ENCODE data around the gene IFNL1. TPM values are rescaled to one million over a fixed set of nuclear protein-coding genes. Genes with fewer than 3 reads are reported as not detected.
A peak's percentile ranks its signal among the peaks of the same experiment; 100 is the strongest.
"Not testable (repeated sequence)": the region's sequence is repeated elsewhere in the genome, so short reads cannot be mapped to it uniquely, and the experiment has no call there.

IFNL1 gene
- total and polyA plus RNA-seq, 2 experiments from 2014 or later = not detected

DNA sequence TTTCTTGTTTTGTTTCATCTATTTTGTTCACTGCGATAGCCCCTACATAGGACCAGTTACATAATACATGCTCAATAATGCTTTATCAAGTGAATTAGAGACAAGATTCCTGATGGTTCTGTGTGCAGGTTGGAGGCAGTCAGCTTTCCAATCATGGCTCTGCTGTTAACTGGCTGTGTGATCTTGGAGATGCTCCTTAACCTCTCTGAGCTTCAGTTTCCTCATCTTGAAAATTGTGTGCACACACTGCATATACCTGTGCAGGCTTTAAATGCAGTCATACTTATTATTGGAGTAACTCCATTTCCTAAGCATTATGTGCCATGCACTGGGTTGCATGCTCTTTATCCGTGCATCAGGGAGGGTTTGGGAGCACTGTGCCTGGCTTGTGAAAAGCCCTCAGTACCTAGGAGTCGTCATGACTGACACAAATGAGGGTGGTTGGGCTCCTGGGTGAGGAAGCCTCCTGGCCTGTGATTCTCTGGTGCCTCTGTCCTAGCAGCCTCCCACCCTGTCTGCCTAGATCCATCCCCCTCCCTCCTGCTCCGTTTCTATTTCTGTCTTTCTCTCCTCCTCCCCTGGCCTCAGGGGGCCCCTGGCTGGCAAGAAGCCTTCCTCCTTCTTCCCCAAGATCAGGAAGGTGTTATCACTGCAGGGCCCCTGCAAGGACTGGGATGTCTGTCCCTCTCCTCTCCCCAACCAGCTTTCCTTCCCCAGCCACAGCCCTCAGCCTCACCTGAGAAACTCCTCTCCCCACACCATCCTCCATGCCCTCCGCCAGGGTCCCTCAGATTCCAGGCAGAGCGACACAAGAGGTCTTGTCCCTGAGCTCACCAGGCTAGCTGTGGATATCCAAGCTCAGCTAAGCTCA, 8.7 kb downstream of the IFNL1 start:
- H3K27ac ChIP-seq = peak overlapping the region; percentile 41
- peaks cover 29% of the 10 kb centered on the region for H3K4me1 ChIP-seq (ENCODE audit: low read depth)
- H3K4me3 ChIP-seq = no peak overlapping the region
- TF ChIP-seq CTCF (IDR thresholded peaks at IDR 0.05; ENCODE audit: low read depth, low read length) = no peak
- peak in 1 of 2 donors; percentile 67 for DNase-seq (ENCODE audit: low read depth in 1 of 2, low spot score in 1 of 2)
- no peaks in the 10 kb centered on the region for H3K36me3 ChIP-seq
- H3K9me3 ChIP-seq (ENCODE audit: low read depth) = no peaks in the 10 kb centered on the region
- H3K27me3 ChIP-seq = no peaks in the 10 kb centered on the region

- TF ChIP-seq CTCF (IDR thresholded peaks at IDR 0.05; ENCODE audit: low read depth, low read length) = no peak
- DNase-seq (ENCODE audit: low read depth in 1 of 2, low spot score in 1 of 2) = no peak
- Histone ChIP-seq H3K4me3 (no peak overlapping the region), H3K9me3 (ENCODE audit: low read depth) (no peaks in the 10 kb centered on the region), H3K27me3 (no peaks in the 10 kb centered on the region), H3K4me1 (ENCODE audit: low read depth) (peaks cover 34% of the 10 kb centered on the region), H3K36me3 (no peaks in the 10 kb centered on the region), H3K27ac (peak overlapping the region; percentile 41)
These were observed 9.9 kb downstream of the IFNL1 start for GRCh38 chr19:39306075-39306474.

GRCh38 chr19:39307046-39307821, 11.0 kb downstream of the IFNL1 start:
- Histone ChIP-seq H3K36me3 (peaks cover 3% of the 10 kb centered on the region), H3K27me3 (no peaks in the 10 kb centered on the region), H3K4me1 (ENCODE audit: low read depth) (peaks cover 36% of the 10 kb centered on the region), H3K27ac (peak overlapping the region; percentile 53), H3K4me3 (peak overlapping the region; percentile 48), H3K9me3 (ENCODE audit: low read depth) (no peaks in the 10 kb centered on the region)
- peak; percentile 28 to 91 for DNase-seq (ENCODE audit: low read depth in 1 of 2, low spot score in 1 of 2)
- TF ChIP-seq CTCF (IDR thresholded peaks at IDR 0.05; ENCODE audit: low read depth, low read length) = no peak

DNA sequence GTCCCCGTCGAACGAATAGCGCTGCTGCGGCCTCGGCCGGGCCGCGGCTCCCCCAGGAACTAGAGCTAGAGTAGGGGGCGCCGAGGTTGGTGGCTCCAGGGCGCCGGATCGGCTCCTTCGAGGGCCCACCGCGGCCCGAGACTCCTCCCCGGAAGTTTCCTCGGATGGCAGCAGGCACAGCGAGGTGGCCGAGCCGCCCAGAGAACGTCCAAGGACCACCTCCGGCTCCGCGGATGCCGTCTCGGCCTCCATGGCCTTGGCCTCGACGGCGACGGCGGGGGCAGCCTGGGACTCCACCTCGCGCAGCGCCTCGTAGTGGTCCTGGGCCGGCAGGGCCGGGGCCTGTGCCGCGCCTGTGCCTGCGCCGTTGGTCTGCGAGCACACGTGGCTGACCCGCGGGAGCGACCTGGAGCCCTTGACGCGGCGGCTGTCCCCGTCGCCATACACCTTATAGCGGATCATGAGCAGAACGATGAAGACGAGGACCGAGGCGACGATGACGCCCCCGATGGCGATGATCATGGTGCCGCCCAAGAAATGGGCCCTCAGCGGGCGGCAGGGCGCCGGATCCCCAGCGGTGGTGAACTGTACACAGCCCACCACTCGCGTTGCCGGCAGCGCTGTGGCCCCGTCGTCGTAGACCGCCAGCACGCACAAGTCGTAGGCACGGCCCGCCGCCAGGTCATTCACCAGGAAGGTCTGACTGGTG, 11.8 kb downstream of the IFNL1 start:
- Histone ChIP-seq H3K36me3 (peaks cover 4% of the 10 kb centered on the region), H3K4me3 (peak overlapping the region; percentile 48), H3K9me3 (ENCODE audit: low read depth) (no peaks in the 10 kb centered on the region), H3K27me3 (no peaks in the 10 kb centered on the region), H3K4me1 (ENCODE audit: low read depth) (peaks cover 36% of the 10 kb centered on the region), H3K27ac (no peak overlapping the region)
- no peak for TF ChIP-seq CTCF (IDR thresholded peaks at IDR 0.05; ENCODE audit: low read depth, low read length)
- no peak for DNase-seq (ENCODE audit: low read depth in 1 of 2, low spot score in 1 of 2)

DNA sequence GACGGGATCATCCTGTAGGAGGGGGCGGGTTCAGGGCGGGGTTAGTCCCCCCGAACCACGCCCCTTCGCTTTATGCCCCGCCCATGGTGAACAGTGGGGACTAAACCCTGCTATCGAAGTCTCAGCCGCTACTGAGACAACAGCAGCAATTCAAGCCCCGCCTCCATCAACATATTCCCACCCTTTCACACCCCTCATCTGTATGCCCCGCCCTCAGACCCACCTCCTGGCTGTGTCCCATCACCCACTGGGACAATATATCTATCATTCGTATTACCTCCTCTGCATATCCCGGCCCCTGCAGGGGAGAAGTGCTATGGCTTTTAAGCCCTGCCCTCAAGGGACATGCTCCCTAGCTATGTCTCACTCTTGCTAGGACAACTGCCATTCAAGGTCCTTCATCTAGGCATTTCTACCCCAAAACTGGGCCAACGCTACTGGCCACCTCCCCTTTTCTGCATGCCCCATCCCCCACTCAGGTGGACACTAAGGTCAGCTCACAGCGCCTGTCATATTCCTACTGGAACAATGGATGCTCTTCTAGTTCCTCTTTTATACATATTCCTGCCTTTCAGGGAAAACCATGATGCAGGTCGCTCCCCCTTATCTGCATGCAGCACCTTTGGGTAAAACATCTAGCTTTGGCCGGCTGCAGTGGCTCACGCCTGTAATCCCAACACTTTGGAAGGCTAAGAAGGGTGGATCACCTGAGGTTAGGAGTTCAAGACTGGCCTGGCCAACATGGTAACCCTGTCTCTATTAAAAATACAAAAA, 12.5 kb downstream of the IFNL1 start:
- H3K27ac ChIP-seq = no peak overlapping the region
- no peak overlapping the region for H3K4me3 ChIP-seq
- DNase-seq (ENCODE audit: low read depth in 1 of 2, low spot score in 1 of 2) = peak; percentile 14 to 37
- no peaks in the 10 kb centered on the region for H3K27me3 ChIP-seq
- H3K4me1 ChIP-seq (ENCODE audit: low read depth) = peaks cover 32% of the 10 kb centered on the region
- H3K9me3 ChIP-seq (ENCODE audit: low read depth) = no peaks in the 10 kb centered on the region
- peaks cover 10% of the 10 kb centered on the region for H3K36me3 ChIP-seq
- TF ChIP-seq CTCF (IDR thresholded peaks at IDR 0.05; ENCODE audit: low read depth, low read length) = no peak

DNA sequence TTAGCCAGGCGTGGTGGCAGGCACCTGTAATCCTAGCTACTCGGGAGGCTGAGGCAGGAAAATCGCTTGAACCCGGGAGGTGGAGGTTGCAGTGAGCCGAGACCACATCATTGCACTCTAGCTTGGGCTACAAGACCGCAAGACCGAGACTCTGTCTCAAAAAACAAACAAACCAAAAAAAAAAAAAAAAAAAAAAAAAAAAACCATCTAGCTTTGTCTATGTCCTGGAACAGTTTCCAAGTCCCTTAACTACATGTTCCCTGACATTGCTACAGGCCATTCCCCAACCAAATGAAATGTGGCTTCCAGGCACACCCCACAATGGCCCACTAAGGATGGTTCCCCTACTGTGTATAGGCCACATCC, 13.1 kb downstream of the IFNL1 start:
- H3K9me3 ChIP-seq (ENCODE audit: low read depth); H3K4me3 ChIP-seq; H3K27me3 ChIP-seq; H3K27ac ChIP-seq; DNase-seq (ENCODE audit: low read depth in 1 of 2, low spot score in 1 of 2): not testable (repeated sequence)
- Histone ChIP-seq H3K4me1 (ENCODE audit: low read depth) (peaks cover 29% of the 10 kb centered on the region), H3K36me3 (peaks cover 16% of the 10 kb centered on the region)

All from cardiac muscle cell (in vitro differentiated cells and primary cell).